ENCODE data around the gene KY.

Gene KY

GRCh38 chr3:134647902-134648760, 2.7 kb downstream of the KY start:
- Histone ChIP-seq H3K36me3 (no peaks in the 10 kb centered on the region), H3K4me1 (no peaks in the 10 kb centered on the region), H3K9ac (no peak overlapping the region), H3K4me2 (no peak overlapping the region), H3K4me3 (no peak overlapping the region), H3K9me3 (no peaks in the 10 kb centered on the region), H3K27me3 (no peaks in the 10 kb centered on the region), H4K20me1 (no peaks in the 10 kb centered on the region), H3K27ac (no peak overlapping the region)
- no peak for TF ChIP-seq Cebpa-rat (IDR thresholded peaks at IDR 0.05)

- no peaks in the 10 kb centered on the region for H3K4me1 ChIP-seq
- no peaks in the 10 kb centered on the region for H4K20me1 ChIP-seq
- H3K9me3 ChIP-seq, result no peaks in the 10 kb centered on the region
- no peak for TF ChIP-seq Cebpa-rat (IDR thresholded peaks at IDR 0.05)
- H3K27ac ChIP-seq, result no peak overlapping the region
- H3K4me3 ChIP-seq, result no peak overlapping the region
- H3K9ac ChIP-seq, result no peak overlapping the region
- no peak overlapping the region for H3K4me2 ChIP-seq
- H3K36me3 ChIP-seq, result no peaks in the 10 kb centered on the region
- H3K27me3 ChIP-seq, result no peaks in the 10 kb centered on the region
Observed at GRCh38 chr3:134646086-134646485, 4.7 kb downstream of the KY start.

DNA sequence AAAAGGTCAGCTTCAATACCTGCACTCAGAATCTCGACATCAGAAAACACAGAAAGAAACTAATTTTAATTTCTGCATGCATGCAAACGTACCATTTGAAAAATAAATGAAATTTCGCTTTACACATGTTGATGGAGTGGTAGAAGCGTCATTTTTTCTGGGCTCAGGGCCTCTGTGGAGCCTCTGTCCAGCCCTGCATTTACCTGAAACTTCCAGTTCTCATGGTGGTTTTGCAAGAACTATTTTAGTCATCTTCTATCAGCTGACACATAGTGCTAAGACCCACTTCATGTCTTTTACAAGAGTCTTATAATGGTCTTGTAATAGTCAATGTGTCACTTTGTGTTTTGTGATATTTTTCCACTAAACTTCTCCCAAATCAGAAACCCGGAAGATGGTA, 5.3 kb downstream of the KY start:
- no peak overlapping the region for H3K4me2 ChIP-seq
- TF ChIP-seq Cebpa-rat (IDR thresholded peaks at IDR 0.05), result no peak
- no peaks in the 10 kb centered on the region for H4K20me1 ChIP-seq
- H3K27ac ChIP-seq, result no peak overlapping the region
- no peaks in the 10 kb centered on the region for H3K27me3 ChIP-seq
- no peaks in the 10 kb centered on the region for H3K9me3 ChIP-seq
- H3K4me1 ChIP-seq, result no peaks in the 10 kb centered on the region
- H3K36me3 ChIP-seq, result no peaks in the 10 kb centered on the region
- no peak overlapping the region for H3K4me3 ChIP-seq
- H3K9ac ChIP-seq, result no peak overlapping the region

GRCh38 chr3:134644731-134645514, 5.9 kb downstream of the KY start:
- TF ChIP-seq Cebpa-rat (IDR thresholded peaks at IDR 0.05), result no peak
- Histone ChIP-seq H3K9ac (no peak overlapping the region), H3K36me3 (no peaks in the 10 kb centered on the region), H4K20me1 (no peaks in the 10 kb centered on the region), H3K4me1 (no peaks in the 10 kb centered on the region), H3K4me3 (no peak overlapping the region), H3K27ac (no peak overlapping the region), H3K9me3 (no peaks in the 10 kb centered on the region), H3K4me2 (no peak overlapping the region), H3K27me3 (no peaks in the 10 kb centered on the region)

DNA sequence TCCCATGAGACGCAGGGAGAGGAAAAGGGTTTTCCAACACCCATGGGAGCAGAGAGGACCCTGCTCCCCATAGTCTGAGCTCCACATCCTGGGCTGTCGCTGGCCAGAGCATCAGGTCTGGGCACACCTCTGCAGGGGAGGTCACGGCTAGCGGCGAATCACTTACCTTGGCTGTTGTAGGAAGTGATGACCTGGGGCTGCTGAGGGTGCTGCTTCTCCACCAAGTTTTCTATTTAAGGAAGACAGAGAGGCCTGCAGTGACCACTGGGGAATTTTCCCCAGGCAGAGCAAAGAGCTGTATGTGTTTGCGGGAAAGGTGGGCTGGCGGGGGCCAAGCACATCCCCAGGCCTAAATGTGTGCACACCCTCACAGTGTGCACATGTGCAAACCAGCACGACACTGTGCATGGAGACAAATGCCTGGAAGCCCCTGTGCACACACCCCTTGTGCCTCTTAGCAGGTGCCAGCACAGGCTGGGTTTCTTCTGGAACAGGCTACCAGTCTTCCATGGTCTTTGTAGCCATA, 7.6 kb downstream of the KY start:
- no peak overlapping the region for H3K4me3 ChIP-seq
- no peak overlapping the region for H3K4me2 ChIP-seq
- no peaks in the 10 kb centered on the region for H3K4me1 ChIP-seq
- H3K27me3 ChIP-seq, result no peaks in the 10 kb centered on the region
- no peak overlapping the region for H3K27ac ChIP-seq
- no peaks in the 10 kb centered on the region for H3K36me3 ChIP-seq
- TF ChIP-seq Cebpa-rat (IDR thresholded peaks at IDR 0.05), result no peak
- no peak overlapping the region for H3K9ac ChIP-seq
- no peaks in the 10 kb centered on the region for H4K20me1 ChIP-seq
- no peaks in the 10 kb centered on the region for H3K9me3 ChIP-seq

DNA sequence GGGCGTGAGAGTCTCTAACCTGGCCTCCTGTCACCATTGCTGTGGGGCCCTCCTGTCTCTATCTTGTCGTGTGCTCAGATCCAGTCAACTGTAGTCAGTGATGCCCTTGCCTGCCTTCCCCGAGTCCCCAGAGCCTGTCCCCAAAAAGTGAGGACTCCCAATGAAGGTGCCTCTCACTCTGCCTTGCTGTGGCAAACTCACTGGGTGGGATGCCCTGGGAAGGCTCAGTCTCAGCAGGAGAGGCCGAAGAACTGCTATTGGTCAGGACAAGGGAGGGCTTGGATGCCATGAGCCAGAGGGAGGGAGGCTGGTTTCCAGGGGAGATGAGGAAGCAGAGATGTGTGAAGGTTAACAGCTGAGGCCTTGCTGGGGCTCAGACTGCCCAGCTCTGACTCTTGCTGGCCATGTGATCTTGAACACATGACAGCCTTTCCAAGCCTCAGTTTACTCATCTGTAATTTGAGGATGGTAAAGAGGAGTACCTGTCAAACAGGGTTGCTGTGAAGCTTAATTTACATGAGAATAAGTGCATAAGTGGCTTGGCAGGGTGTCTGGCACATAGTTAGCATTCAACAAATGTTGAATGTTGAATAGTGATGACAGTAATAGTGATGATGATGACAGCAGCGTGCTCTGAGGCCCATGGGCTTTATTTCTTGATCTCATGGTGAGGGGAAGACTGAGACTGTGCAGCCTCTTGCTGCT, 8.2 kb downstream of the KY start:
- Histone ChIP-seq H3K4me2 (no peak overlapping the region), H4K20me1 (no peaks in the 10 kb centered on the region), H3K4me1 (no peaks in the 10 kb centered on the region), H3K9ac (no peak overlapping the region), H3K27me3 (no peaks in the 10 kb centered on the region), H3K27ac (no peak overlapping the region), H3K4me3 (no peak overlapping the region), H3K36me3 (no peaks in the 10 kb centered on the region), H3K9me3 (no peaks in the 10 kb centered on the region)
- TF ChIP-seq Cebpa-rat (IDR thresholded peaks at IDR 0.05), result no peak

DNA sequence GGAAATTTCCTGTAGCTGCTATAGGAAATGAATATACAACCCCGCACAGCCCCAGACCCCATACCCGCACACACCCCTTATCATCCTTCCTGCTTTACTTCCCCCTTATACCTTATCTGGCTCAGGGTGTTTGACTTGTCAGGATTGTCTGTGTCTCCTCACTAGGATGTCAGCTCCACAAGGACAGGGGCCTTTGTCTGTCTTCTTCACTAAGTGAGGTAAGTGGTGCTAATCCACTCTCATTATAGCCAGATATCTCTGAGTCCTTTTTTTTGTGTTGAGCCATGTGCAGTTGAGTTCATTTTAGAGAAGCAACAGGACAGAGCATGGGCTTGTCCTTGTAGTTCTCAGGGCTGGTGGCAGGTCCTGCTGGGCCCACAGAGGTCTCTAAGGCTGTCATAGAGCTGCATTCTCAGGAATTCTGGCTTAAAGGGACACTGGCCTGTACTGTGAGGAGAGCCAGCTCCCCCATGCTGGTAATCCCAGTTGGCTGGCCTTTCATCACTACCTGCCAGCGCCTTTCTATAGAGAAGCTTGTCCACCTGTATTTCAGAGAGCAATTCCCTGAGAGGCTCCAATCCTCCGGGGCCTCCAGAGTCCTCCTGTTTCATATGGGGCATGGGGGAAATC, 9.0 kb downstream of the KY start:
- Histone ChIP-seq H3K27ac (no peak overlapping the region), H4K20me1 (no peaks in the 10 kb centered on the region), H3K9ac (no peak overlapping the region), H3K27me3 (no peaks in the 10 kb centered on the region), H3K9me3 (no peaks in the 10 kb centered on the region), H3K4me3 (no peak overlapping the region), H3K36me3 (no peaks in the 10 kb centered on the region), H3K4me1 (no peaks in the 10 kb centered on the region), H3K4me2 (no peak overlapping the region)
- no peak for TF ChIP-seq Cebpa-rat (IDR thresholded peaks at IDR 0.05)

DNA sequence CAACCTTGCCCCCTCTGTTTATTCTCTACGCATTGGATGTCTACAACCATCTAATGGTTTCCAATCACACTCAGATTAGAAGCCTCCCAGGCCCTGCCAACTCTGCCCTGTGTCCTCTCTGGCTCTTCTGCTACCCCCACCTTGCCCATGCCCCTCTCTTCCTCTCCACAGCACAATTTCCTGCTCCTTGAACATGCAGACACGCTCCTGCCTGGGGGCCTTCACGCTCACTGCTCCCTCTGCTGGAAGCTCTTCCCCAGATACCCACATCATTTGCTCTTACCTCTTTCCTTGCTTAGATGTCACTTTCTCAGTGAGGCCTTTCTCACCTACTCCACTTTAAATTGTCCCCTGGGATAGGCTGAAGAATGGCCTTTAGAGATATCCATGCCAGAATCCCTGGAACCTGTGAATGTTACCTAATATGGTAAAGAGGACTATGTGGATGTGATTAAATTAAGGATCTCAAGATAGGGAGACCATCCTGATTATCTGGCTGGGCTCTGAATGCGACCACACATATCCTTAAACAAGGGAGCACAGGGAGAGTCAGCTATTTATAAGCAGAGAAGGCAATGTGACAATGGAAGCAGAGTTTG, 9.9 kb downstream of the KY start:
- H3K4me3 ChIP-seq, result no peak overlapping the region
- TF ChIP-seq Cebpa-rat (IDR thresholded peaks at IDR 0.05), result no peak
- H3K27me3 ChIP-seq, result no peaks in the 10 kb centered on the region
- H3K36me3 ChIP-seq, result no peaks in the 10 kb centered on the region
- H3K9me3 ChIP-seq, result no peaks in the 10 kb centered on the region
- H3K27ac ChIP-seq, result no peak overlapping the region
- H3K4me2 ChIP-seq, result no peak overlapping the region
- H3K9ac ChIP-seq, result no peak overlapping the region
- H3K4me1 ChIP-seq, result no peaks in the 10 kb centered on the region
- no peaks in the 10 kb centered on the region for H4K20me1 ChIP-seq

- no peaks in the 10 kb centered on the region for H3K27me3 ChIP-seq
- H3K4me2 ChIP-seq, result no peak overlapping the region
- H3K27ac ChIP-seq, result no peak overlapping the region
- no peaks in the 10 kb centered on the region for H3K36me3 ChIP-seq
- no peaks in the 10 kb centered on the region for H3K9me3 ChIP-seq
- TF ChIP-seq Cebpa-rat (IDR thresholded peaks at IDR 0.05), result no peak
- no peaks in the 10 kb centered on the region for H3K4me1 ChIP-seq
- no peaks in the 10 kb centered on the region for H4K20me1 ChIP-seq
- no peak overlapping the region for H3K4me3 ChIP-seq
- H3K9ac ChIP-seq, result no peak overlapping the region
Observed at GRCh38 chr3:134640378-134640777, 10.4 kb downstream of the KY start.

Data from BLaER1 (cell line).